Mucosa of stomach (tissue), 1 donor: ENCODE results near the gene SLC16A1.

Experiments
- H3K27me3 ChIP-seq: one replicate; pipeline ENCODE4 v1.7.0; 2013; ENCODE audit warnings: mild to moderate bottlenecking, low read length; ENCODE audit not compliant: control insufficient read depth, insufficient read depth
- H3K36me3 ChIP-seq: one replicate; pipeline ENCODE4 v1.7.0; 2013; ENCODE audit warnings: low read length; ENCODE audit not compliant: control insufficient read depth, insufficient read depth
- H3K4me1 ChIP-seq: one replicate; pipeline ENCODE4 v1.7.0; 2013; ENCODE audit warnings: mild to moderate bottlenecking, low read length; ENCODE audit not compliant: control insufficient read depth, insufficient read depth
- H3K4me3 ChIP-seq: one replicate; pipeline ENCODE4 v1.7.0; 2013; ENCODE audit warnings: low read length
- H3K9ac ChIP-seq: one replicate; pipeline ENCODE4 v1.7.0; 2013; ENCODE audit warnings: mild to moderate bottlenecking, low read length, moderate library complexity
- H3K9me3 ChIP-seq: one replicate; pipeline ENCODE4 v1.7.0; 2013; ENCODE audit warnings: mild to moderate bottlenecking, low read length, moderate library complexity; ENCODE audit not compliant: control insufficient read depth
- donor health status: Pancreatic carcinoma.

The SLC16A1 gene

DNA sequence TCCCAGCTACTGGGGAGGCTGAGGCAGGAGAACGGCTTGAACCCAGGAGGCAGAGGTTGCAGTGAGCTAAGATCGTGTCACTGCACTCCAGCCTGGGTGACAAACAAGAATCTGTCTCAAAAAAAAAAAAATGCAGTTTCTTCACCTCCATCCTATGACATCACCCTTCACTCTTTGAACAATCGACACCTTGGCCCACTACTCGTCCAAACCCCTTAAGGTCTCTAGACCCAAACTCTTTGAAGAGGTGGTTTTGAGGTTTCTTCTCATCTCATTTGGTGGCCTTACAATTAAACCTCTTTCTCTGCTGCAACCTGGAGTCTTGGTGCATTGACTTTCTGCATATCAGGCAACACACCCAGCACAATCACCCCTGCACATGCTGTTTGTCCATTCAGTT, 86.1 kb downstream of the SLC16A1 start:
- Histone ChIP-seq H3K9me3 (no peaks in the 10 kb centered on the region), H3K4me3 (no peak overlapping the region), H3K9ac (no peak overlapping the region), H3K36me3 (no peaks in the 10 kb centered on the region), H3K27me3 (no peaks in the 10 kb centered on the region), H3K4me1 (peaks cover 9% of the 10 kb centered on the region)

GRCh38 chr1:112868191-112868590, 87.8 kb downstream of the SLC16A1 start:
- no peaks in the 10 kb centered on the region for H3K9me3 ChIP-seq
- peaks cover 9% of the 10 kb centered on the region for H3K4me1 ChIP-seq
- no peaks in the 10 kb centered on the region for H3K36me3 ChIP-seq
- H3K27me3 ChIP-seq, result no peaks in the 10 kb centered on the region
- H3K9ac ChIP-seq, result no peak overlapping the region
- H3K4me3 ChIP-seq, result no peak overlapping the region

DNA sequence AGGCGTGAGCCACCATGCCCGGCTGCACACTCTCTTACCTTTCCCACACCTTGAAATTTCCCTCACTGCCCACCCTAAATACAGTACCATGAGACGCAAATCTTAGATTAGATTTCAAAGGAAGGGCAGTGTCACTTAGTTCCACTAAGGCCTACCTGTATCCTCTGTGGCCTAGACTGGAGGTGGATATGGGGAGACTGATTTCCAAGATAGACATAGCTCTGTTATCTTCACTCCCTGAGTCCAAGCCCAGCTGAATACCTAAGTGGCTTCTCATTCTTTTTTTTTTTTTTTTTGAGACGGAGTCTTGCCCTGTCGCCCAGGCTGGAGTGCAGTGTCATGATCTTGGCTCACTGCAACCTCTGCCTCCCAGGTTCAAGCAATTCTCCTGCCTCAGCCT, 89.0 kb downstream of the SLC16A1 start:
- Histone ChIP-seq H3K4me3 (no peak overlapping the region), H3K36me3 (no peaks in the 10 kb centered on the region), H3K27me3 (no peaks in the 10 kb centered on the region), H3K4me1 (peaks cover 9% of the 10 kb centered on the region), H3K9ac (no peak overlapping the region), H3K9me3 (no peaks in the 10 kb centered on the region)

DNA sequence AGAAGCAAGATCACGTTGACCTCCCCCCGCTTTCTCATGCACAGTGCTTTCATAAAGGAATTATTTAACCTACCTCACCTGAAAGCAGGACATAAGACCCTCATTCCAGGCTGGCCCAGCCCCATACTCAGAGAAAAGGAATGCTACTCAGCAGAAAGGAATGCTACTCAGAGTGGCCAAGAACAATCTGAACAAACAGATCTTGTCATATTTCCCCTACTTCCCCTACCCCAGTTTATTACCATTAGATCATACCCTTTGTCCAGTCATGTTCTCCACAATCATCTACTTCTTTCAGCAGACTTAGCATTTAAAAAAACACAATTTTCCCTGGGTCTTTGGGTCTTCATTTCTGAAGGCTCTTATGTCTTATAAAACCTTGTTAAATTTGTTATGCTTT, 89.8 kb downstream of the SLC16A1 start:
- H3K36me3 ChIP-seq, result no peaks in the 10 kb centered on the region
- no peak overlapping the region for H3K4me3 ChIP-seq
- no peak overlapping the region for H3K9ac ChIP-seq
- H3K4me1 ChIP-seq, result peaks cover 9% of the 10 kb centered on the region
- no peaks in the 10 kb centered on the region for H3K27me3 ChIP-seq
- no peaks in the 10 kb centered on the region for H3K9me3 ChIP-seq

DNA sequence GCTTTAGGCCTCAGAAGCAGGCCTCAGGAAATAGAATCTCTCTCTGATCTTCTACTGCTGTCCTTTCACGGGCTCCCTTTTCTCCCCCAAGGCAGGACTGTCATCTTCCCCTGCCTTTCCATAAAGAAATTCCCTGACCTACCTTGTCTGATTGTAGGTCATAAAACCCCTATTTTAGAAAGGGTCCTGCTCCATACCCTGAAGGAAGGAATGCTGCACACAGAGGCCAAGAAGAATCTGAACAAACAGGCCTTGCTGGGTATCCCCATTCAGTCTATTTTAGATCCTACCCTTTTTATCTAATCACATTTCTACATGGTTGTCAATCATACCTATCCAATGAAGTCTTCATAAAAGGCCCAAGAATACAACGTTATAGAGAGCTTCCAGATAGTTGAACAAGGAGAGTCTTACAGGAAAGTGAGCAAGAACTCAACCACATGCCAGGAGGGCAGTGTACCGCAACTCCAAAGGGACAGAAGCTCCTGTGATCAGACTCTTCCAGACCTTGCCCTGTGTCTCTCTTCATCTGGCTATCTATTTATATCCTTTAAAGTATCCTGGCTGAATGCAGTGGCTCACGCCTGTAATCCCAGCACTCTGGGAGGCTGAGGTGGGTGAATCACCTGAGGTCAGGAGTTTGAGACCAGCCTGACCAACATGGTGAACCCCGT, 93.1 kb downstream of the SLC16A1 start:
- Histone ChIP-seq H3K4me3 (no peak overlapping the region), H3K27me3 (no peaks in the 10 kb centered on the region), H3K4me1 (no peaks in the 10 kb centered on the region), H3K9me3 (no peaks in the 10 kb centered on the region), H3K36me3 (no peaks in the 10 kb centered on the region), H3K9ac (no peak overlapping the region)
